Bronchial epithelial cell (primary cell): ENCODE data around the gene R3HDM2. TPM values are rescaled to one million over a fixed set of nuclear protein-coding genes. Genes with fewer than 3 reads are reported as not detected.

ENCODE experiments used
- DNase-seq: peaks from one replicate; pipeline ENCODE4 v3.0.0-alpha.2; 2010; ENCODE audit warnings: low read depth
- FAIRE-seq: peaks from 2 replicates; lab custom pipeline; 2011; peaks lifted over from hg19 to GRCh38; lab: Jason Lieb, UNC
- H3K27me3 ChIP-seq: 2 replicates; pipeline ENCODE4 v1.5.1; 2011; ENCODE audit warnings: low read length; ENCODE audit not compliant: control insufficient read depth, insufficient read depth
- H3K36me3 ChIP-seq: 2 replicates; pipeline ENCODE4 v1.5.1; 2011; ENCODE audit warnings: low read length; ENCODE audit not compliant: control insufficient read depth, insufficient read depth
- H3K4me3 ChIP-seq: 2 replicates; pipeline ENCODE4 v1.5.1; 2011; ENCODE audit warnings: mild to moderate bottlenecking, low read depth, low read length, control low read depth
- CTCF ChIP-seq: IDR thresholded peaks from 2 replicates; pipeline ENCODE4 v1.5.1; 2011; ENCODE audit warnings: mild to moderate bottlenecking, moderate library complexity, low read length, control low read depth, inconsistent platforms; ENCODE audit not compliant: insufficient read depth, severe bottlenecking
- total RNA-seq: library from RNA; depleted of rRNA; stranded (reverse); fragments of >200 nt; gene quantifications from 2 replicates; pipeline ENCODE4 v1.2.1, GENCODE V29; 2014

Gene R3HDM2
- total RNA-seq, 1 donor from 2014 or later = 5.5 TPM

GRCh38 chr12:57204454-57204853 is 226.4 kb downstream of the R3HDM2 start:
- Histone ChIP-seq H3K4me3 (no peak overlapping the region), H3K27me3 (no peaks in the 10 kb centered on the region), H3K36me3 (peaks cover 40% of the 10 kb centered on the region)
- no peak for TF ChIP-seq CTCF
- FAIRE-seq (no peak), DNase-seq (no peak)

- FAIRE-seq (no peak), DNase-seq (no peak)
- peaks cover 41% of the 10 kb centered on the region for H3K36me3 ChIP-seq
Observed at GRCh38 chr12:57203791-57204190, 227.1 kb downstream of the R3HDM2 start.

More at GRCh38 chr12:57203791-57204190, 227.1 kb downstream of the R3HDM2 start:
- no peak for TF ChIP-seq CTCF
- Histone ChIP-seq H3K27me3 (no peaks in the 10 kb centered on the region), H3K4me3 (no peak overlapping the region)

Other genes with a start within 250 kb of the R3HDM2 start
- gene NXPH4, start 214.2 kb downstream of the R3HDM2 start, total RNA-seq = 0.53 and 1.9 TPM in 2 replicates
- 357 and 413 TPM in 2 replicates for gene SHMT2, start 201.3 kb downstream of the R3HDM2 start, total RNA-seq
- gene STAC3, start 179.9 kb downstream of the R3HDM2 start, total RNA-seq = 0.26 and 0.51 TPM in 2 replicates
- gene INHBC, start 3.7 kb upstream of the R3HDM2 start, total RNA-seq = not detected in 2 replicates
- gene INHBE, start 24.3 kb upstream of the R3HDM2 start, total RNA-seq = 0.26 and 1.3 TPM in 2 replicates
- gene GLI1, start 28.7 kb upstream of the R3HDM2 start, total RNA-seq = under 0.01 and 0.26 TPM in 2 replicates
- gene ARHGAP9, start 48.8 kb upstream of the R3HDM2 start, total RNA-seq = not detected in 2 replicates
- 374 and 477 TPM in 2 replicates for gene MARS1, start 57.0 kb upstream of the R3HDM2 start, total RNA-seq
- 213 and 231 TPM in 2 replicates for gene DDIT3, start 89.5 kb upstream of the R3HDM2 start, total RNA-seq
- 5.0 and 5.1 TPM in 2 replicates for gene MBD6, start 91.8 kb upstream of the R3HDM2 start, total RNA-seq
- 65.8 and 87.9 TPM in 2 replicates for gene DCTN2, start 116.1 kb upstream of the R3HDM2 start, total RNA-seq
- gene KIF5A, start 119.0 kb upstream of the R3HDM2 start, total RNA-seq = under 0.01 and 0.26 TPM in 2 replicates
- gene PIP4K2C, start 160.1 kb upstream of the R3HDM2 start, total RNA-seq = 38.4 and 46.3 TPM in 2 replicates
- 1.5 and 3.7 TPM in 2 replicates for gene DTX3, start 173.8 kb upstream of the R3HDM2 start, total RNA-seq
- 0.26 and 0.53 TPM in 2 replicates for gene ARHGEF25, start 180.4 kb upstream of the R3HDM2 start, total RNA-seq
- 0.13 TPM in 1 of 2 replicates, not detected in the other for gene B4GALNT1, start 202.2 kb upstream of the R3HDM2 start, total RNA-seq